GM19455 (cell line): ENCODE data around the gene PCDHGA1.

ENCODE experiments used
- ATAC-seq: cut with Tn5 transposase; IDR thresholded peaks from one replicate; pipeline ENCODE4 v1.9.1; 2021; ENCODE audit not compliant: unreplicated experiment

The PCDHGA1 gene

GRCh38 chr5:141512390-141512910 lies 182.1 kb downstream of the PCDHGA1 start:
- ATAC-seq: no peak

DNA sequence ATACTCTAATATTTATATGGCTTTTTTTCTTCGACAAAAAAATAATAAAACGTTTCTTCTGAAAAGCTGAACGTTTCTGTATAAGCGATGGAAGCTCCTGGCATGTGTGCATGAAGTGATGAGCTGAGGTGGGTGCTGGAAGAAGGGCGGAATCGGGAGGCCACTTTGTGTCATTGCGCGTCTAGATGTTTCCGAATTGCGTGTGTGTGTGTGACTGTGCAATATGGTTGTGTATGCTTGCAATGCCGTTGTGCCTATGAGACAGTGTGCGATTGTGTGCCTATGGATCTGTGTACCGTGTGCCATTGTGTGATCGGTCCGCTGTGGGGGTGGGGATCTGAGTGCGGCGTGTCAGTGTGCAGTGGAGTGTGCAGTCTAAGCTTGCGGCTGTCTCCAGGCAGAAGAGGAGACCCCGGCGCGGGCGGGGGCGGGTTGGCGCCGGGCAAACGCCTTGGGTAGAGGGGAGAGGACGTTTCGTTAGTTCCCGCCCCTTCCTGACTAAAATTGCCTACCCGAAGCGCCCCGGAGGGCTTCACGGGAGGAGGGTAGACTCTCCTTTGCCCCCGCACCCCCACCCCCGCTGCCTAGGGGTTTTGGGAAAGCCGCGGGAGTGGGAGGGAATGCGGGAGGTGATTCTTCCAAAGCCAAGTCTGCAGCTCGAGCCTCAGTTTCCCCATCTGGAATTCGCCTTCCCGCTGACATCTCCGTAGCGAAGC lies 182.8 kb downstream of the PCDHGA1 start:
- ATAC-seq: no peak

DNA sequence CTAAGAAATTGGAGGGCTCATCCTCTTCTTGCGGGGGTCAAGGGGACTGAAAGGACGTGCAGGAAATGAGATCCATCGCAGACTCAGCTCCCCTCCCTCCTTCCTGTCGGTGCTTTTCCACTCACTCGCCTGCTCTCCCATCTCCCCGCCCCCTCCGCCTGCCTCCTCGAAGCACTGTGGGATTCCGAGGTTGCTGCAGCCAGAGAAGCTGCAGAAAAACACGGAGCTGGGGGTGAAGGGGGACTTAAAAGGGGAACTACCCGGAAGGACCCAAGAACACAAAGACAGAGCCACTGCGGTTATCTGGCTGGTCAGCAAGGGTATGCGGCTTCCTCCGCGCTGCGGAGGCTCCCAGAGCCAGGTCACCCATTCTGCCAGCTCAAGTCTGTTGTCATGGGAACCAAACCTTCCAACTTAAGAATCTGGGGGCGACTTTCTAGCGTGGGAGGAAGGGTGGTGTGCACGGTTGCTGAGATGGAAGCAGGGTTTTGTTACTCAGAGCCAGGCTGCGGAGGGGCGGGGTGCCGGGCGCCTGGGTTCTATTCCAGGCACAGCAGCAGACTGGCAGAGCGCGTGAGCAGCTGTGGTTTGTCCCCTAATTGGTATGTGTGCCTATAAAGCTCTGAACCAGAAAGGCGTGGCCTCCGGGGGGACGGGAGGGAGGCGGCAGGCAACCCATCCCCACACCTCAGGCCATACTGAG lies 183.5 kb downstream of the PCDHGA1 start:
- peak; percentile 21 for ATAC-seq

DNA sequence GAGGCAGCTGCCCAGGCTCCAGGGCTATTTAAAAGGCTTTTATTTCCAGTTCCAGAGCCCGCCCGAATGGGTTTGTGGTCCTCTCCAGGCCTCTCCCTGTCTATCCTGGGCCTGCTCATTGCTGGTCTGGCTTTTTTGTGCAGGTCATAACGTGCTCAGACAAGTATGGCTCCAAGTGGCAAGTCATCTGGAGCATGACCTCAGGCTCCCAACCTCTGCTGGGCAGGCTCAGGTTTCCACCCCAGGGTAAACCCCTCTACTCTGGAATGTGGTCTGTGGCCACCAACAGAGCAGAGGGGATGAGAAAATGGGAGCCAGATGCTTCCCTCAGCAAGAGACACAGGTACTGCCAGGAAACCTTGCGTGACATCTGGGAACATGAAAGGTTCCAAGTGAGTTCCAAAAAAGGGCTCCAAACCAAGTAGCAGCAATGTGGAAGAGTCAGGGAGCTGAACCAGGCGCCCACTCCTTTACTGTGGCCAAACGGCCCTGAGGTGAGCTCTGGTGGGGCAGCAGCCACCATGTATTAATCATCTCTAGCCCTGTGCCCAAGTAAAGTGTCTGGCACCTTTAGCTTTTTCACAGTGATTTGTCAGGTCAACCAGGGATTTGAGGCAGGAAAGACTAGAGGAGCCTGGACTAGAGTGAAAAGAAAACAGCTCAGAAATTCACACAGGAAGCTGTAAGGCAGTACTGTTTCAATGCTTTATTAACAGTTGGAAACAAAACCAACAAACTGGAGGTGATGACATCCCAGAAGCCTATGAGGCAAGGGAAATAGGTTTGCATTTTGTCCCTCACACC lies 184.2 kb downstream of the PCDHGA1 start:
- peak; percentile 6 for ATAC-seq

- no peak for ATAC-seq
Observed at GRCh38 chr5:141515141-141515540, 184.8 kb downstream of the PCDHGA1 start.

DNA sequence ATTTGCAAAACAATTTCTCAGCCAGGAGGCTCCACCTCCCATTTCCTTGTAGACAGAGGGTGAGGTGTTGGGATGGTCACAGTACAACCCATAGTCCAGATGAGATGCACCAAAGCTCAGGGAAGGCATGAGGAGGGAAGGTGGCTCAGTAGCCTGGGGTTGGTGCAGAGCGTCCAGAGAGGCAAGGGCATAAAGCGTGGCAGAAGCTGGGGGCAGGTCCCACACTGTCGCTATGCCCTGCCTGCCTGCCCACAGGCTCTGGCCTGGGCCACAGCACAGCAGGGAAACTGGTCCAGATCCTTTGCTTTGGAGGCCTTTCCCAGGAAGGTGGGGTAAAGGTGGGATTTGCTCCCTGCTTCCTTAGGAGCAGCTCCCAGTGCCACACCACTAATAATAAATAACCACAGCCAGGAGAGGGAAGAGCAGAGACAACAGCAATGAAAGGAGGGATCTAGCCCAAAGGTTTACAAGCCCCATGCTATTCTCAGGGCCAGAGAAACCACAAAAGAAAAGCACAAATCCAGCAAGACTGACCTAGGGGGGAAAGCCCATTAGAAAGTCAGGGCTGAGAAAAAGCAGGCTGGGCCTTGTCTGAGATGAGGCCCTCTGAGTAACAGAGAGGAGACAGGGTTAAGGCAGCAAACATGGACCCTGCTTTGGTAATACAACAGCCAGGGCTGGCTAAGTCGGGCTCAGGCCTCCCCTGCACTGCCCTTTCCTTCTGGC lies 185.8 kb downstream of the PCDHGA1 start:
- ATAC-seq: no peak

DNA sequence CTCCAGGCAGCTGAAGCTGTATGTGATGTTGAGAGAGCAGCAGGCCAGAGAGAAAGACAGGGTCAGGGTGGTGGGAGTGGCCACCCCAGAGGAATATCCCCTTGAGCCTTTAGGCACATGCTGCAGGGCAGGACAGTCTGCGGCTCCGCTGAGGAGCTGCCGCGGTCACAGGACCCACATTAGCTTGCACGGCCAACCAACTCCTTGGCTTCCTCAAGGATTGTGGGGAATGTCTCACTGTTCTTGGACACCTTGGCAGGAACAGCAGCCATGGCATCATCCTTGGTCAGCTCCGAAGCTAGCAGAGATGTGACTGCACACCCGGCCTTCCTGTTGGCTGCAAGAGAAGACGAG lies 186.3 kb downstream of the PCDHGA1 start:
- ATAC-seq: no peak

DNA sequence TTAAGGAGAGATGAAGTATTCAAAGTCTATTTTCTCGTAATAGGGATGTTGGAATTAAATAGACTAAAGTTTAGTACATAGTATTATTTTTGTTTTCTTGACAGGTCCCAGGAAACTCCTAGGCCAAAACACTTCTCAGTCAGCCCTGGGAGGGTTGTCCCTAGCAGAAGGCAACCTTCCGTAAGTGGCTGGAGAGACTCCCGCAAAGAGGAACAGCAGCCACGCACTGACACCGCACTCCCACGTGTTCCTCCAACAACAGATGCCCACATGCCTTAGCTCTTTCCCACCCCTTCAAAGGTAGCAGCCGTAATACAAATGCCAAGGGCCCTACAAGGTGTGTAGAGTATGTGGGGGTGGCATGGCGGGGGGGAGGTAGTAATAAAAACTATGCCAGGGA lies 187.0 kb downstream of the PCDHGA1 start:
- no peak for ATAC-seq

GRCh38 chr5:141517880-141518617 lies 187.7 kb downstream of the PCDHGA1 start:
- ATAC-seq: no peak

- ATAC-seq: no peak
Observed at GRCh38 chr5:141518618-141519015, 188.3 kb downstream of the PCDHGA1 start.

DNA sequence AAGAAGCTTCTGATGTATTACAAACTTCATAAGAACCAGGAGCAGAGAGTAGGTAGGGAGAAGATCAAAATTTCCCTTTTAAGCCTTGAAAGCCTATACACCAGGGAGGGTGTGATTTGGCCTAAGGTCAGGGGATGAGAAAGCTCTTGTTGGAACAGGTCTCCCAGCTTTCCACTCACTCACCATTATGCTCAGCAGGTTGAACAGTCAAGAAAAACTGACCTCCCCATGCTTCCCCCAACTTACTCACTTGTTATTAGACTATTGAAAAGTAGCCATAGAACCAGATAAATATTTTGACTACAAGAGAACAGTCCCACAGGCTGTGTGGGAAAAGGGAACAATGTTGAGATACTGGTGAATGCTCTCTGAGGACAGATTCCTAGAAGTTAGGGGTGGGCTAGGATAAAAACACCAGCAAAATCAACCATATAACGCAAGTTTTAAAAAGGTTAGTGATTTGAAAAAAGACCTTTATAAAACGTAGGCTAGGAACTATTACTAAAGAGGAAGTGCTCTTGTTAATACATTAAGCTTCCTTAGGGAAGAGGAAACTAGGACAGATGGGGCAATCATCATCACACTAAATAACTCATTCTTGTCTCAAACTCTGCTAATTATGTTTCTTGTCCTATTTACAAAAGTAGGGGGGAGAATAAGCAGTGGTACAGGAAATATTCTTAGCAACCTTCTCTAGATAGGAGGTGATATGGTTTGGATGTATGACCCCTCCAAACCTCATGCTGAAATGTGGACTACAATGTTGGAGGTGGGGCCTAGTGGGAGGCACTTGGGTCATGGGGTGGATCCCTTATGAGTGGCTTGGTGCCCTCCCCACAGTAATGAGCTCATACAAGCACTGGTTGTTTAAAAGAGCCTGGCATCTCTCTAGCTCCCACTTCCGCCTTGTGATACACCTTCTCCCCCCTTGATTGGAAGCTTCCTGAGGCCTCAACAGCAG lies 189.6 kb downstream of the PCDHGA1 start:
- no peak for ATAC-seq

DNA sequence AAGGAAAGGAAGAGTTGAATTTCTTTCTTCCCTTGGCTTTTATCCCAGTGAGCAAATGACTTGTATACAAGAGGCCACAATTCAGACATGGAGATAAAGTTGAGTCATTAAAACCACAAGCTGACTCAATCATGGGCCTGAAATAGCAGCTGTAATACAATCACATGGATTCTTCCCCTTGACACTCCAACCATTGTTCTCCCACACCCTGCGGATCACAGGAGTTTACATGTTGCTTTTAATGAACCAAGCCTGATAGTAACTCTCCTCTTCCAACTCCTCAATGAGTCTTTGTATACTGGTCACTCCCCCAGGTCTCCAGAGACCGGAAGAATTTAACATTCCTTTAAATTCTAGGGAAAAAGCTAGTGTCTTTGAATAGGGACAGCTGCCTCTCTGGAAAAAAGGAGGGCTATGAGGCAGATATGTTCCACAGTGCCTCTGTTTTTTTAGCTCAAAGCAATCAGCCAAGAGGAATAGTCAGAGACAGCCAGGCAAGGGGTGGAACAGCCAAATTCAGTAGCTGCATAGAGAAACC lies 191.0 kb downstream of the PCDHGA1 start:
- no peak for ATAC-seq

- no peak for ATAC-seq
Observed at GRCh38 chr5:141522301-141522700, 192.0 kb downstream of the PCDHGA1 start.

DNA sequence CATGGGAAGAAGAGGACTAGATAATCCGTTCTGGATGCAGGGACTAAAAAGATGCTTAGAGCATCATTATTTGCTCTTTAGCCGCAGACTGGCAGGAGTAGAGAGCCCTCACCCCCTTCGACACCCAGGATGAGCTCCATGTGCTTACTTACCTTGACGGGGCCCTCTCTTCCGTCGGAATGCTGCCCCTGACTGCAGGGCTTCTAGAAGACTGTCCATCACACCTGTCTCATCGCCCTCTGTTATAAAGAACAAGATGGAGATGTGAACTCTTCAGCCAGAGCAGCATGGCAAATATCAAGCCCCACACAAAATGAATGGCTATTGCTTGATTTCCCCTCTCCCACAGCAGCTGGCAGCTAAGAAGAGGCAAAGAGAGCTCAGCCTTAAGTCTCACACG lies 193.7 kb downstream of the PCDHGA1 start:
- no peak for ATAC-seq

DNA sequence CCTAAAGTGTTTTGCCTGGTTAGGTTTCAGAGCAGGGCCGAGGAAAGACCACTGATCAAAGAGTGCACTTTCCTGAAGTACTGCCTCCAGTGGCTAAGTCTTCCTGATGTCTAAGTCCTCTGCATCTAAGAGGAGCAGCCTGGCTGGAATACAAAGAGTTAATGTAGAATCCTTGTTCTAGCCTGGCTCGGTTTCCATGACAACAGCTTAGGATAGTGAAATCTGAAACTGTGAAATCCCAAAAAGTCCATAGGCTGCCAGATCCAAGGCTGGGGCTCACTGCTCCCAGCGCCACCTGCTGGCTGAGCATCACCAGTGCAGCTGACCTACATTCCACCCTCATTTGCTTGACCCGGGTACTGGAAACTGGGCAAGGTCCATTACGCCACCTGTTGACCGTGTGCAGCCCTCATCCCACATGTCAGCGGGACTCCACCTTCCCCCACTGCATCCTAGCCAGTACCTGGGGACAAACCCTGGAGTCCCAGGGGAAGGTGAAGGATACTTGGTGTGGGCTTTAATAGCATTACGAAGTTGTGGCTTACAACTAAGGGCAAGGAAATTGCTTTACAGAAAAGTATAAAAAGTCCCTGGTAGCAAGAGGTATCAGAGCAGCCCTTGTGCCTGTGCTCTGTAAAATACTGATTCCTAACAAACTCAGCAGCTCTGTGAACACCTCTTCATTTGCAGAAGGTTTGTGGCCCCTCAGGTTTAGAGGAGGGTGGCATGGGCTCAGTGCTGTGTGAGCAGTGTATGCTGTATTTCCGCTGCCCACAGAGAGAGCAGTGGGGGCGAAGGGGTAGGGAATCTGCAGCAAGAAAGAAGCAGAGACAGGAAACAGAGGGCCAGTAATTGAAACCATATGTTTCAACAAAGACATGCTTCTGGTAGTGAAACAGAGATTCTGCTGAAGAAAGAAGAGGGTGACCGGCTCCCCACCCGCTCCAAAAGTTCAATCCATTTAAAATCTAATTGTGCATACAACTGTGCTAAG lies 194.6 kb downstream of the PCDHGA1 start:
- ATAC-seq: peak; percentile 55

GRCh38 chr5:141525653-141526052 lies 195.3 kb downstream of the PCDHGA1 start:
- ATAC-seq: no peak

- no peak for ATAC-seq
Observed at GRCh38 chr5:141527426-141527825, 197.1 kb downstream of the PCDHGA1 start.
